Body of pancreas (tissue), 4 donors: Measurements from ENCODE around the gene KIAA0586.

Experiments used
- POLR2A ChIP-seq, 3 donors: fragments of 450-650 bp; IDR thresholded peaks; one replicate each; pipeline ENCODE4 v1.6.1; 2016; ENCODE audit warnings: antibody characterized with exemption in 3 of 3, mild to moderate bottlenecking in 2 of 3
- TF ChIP-seq, protein P1 (sequence below), 7 experiments: fragments of 450-650 bp in 4 of 7; fragments of 200-600 bp in 3 of 7; sonication (generic) in 3 of 7; IDR thresholded peaks; one replicate each; pipeline ENCODE4 v1.5.1; 2016 to 2019; ENCODE audit warnings: antibody characterized with exemption in 7 of 7

DNA sequence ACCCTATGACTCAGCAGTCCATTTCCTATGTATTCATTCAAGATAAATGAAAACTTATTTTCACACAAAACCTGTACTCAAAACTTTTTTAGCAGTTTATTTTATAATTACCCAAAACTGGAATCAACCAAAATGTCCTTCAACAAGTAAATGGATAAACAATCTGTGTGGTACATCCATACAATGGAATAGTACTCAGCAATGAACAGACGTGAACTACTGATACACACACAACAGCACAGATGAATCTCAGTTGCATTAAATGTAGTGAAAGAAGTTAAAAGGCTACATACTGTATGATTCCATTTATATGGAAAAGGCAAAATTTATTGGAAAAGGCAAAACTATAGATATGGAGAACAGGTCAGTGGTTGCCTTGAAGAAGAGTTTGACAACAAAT, 90.1 kb downstream of the KIAA0586 start:
- no peak for TF ChIP-seq POLR2A (IDR thresholded peaks at IDR 0.05)
- TF ChIP-seq, protein P1, sequence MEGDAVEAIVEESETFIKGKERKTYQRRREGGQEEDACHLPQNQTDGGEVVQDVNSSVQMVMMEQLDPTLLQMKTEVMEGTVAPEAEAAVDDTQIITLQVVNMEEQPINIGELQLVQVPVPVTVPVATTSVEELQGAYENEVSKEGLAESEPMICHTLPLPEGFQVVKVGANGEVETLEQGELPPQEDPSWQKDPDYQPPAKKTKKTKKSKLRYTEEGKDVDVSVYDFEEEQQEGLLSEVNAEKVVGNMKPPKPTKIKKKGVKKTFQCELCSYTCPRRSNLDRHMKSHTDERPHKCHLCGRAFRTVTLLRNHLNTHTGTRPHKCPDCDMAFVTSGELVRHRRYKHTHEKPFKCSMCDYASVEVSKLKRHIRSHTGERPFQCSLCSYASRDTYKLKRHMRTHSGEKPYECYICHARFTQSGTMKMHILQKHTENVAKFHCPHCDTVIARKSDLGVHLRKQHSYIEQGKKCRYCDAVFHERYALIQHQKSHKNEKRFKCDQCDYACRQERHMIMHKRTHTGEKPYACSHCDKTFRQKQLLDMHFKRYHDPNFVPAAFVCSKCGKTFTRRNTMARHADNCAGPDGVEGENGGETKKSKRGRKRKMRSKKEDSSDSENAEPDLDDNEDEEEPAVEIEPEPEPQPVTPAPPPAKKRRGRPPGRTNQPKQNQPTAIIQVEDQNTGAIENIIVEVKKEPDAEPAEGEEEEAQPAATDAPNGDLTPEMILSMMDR (IDR thresholded peaks at IDR 0.05) = no peak
